COR-L47 (cell line): ENCODE data around the gene COL1A2.

Experiments used
- DNase-seq: peaks from one replicate; lab custom pipeline; 2025; lab: John Stamatoyannopoulos, UW

The COL1A2 gene

DNA sequence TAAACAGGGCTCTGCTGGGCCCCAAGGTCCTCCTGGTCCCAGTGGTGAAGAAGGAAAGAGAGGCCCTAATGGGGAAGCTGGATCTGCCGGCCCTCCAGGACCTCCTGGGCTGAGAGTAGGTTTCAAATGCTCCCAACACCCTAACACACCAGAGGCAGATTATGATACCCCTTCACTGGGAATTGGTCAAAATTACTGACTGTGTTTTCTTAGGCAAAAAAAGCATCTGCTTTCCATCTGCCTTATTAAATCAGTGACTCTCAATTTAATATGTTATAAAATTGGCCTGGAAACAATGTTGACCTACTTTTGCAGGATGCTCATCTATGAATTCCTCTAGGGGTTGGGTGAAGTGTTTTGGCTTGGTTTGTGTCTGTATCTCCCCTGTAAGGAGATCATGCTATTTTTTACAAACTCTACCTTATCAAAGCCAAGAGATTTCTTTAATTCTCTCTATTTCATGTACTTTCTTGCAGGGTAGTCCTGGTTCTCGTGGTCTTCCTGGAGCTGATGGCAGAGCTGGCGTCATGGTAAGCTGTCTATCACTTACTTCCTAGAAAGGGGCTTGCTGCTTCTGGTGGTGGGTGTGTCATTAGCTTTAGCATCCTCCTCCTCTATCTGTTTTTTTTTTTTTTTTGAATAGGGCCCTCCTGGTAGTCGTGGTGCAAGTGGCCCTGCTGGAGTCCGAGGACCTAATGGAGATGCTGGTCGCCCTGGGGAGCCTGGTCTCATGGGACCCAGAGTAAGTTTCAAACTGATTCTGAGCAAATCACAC lies 15.9 kb downstream of the COL1A2 start:
- DNase-seq: no peak

- DNase-seq: no peak
These were observed 16.4 kb downstream of the COL1A2 start for GRCh38 chr7:94411188-94411466.

- no peak for DNase-seq
These were observed 18.1 kb downstream of the COL1A2 start for GRCh38 chr7:94412762-94413322.

DNA sequence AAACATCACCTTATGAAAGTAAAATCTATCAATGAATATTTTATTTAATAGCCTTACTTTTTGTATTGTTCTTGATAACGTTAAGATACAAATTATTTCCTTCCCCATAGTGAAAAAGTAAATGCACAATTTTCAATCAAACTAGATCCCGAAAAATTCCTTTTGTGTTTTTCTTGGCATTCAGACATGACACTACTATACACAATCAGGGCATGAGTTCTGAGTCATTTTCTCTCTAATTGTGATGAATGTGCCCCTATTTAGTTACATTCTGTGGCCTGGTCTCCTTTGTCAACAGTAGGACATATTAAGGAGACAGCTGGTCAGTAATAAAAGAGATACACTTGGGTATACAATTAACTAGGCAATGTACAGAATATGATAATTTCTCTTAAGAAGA lies 19.8 kb downstream of the COL1A2 start:
- peak; percentile 46 for DNase-seq

DNA sequence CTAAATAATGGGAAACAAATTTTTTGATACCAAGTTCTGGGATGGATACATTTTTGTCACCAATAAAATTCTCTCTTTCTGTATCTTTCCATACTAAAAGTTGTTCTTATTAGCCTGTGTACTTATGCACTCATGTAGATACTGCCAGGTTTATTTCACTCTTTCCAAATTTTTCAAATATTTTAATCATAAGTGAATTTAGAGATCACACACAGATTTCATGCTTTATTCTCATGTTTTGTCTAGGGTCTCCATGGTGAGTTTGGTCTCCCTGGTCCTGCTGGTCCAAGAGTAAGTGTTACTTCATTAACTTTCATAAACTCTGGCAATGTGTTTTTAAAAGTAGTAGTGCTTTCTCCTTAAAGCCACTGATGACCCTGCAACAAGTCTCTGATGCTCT lies 20.3 kb downstream of the COL1A2 start:
- no peak for DNase-seq

- DNase-seq: no peak
These were observed 22.6 kb downstream of the COL1A2 start for GRCh38 chr7:94417306-94417705.

GRCh38 chr7:94417901-94418300 lies 23.2 kb downstream of the COL1A2 start:
- DNase-seq: no peak

DNA sequence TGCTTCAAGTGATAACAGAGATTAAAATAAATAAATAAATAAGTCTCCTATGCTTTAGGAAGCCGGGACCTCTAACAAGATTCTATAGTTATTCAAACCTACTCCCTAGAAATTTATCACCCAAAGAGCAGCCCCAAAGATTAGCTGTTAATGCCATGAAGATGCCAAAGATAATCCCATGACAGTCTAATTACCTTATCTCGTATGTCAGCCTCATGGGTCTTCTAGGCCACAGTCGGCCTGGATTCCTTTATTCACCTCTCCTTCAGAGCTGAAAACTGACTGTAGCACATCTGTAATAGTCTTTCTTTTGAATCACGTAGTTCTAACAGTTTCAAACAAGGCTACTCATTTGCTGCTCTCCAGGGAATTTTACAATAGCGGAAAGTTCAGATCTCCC lies 24.2 kb downstream of the COL1A2 start:
- DNase-seq: no peak

DNA sequence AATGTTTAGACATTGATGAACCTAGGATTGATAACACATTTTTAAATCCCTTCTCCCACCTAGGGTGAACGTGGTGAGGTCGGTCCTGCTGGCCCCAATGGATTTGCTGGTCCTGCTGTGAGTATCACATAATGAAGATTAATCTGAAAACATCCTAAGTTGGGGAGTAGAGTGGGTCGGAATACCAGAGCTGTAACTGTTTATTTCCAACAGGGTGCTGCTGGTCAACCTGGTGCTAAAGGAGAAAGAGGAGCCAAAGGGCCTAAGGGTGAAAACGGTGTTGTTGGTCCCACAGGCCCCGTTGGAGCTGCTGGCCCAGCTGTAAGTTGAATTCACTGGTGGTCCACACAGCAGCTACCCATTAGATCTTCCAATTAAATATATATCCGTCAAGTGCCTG lies 25.6 kb downstream of the COL1A2 start:
- DNase-seq: no peak

- DNase-seq: no peak
These were observed 27.0 kb downstream of the COL1A2 start for GRCh38 chr7:94421681-94422080.

DNA sequence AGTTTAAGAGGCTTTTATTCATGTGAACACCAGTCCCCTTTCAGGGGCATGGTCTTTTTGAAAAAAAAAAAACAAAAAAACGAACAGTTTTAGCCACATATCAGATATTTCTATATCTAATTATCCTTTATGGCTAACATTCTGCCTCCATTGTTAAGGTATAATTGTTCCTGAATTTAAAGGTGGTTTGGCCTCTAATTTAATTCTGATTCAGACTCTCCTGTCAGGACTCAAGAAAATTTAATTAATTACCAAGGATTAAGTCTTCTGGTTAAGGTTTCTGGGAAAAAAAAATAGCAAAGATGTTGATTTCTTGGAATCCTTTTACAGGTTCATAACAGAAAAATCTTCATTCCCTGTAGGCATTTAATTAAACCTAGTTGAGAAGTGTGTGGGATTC lies 27.4 kb downstream of the COL1A2 start:
- DNase-seq: no peak

- no peak for DNase-seq
These were observed 28.2 kb downstream of the COL1A2 start for GRCh38 chr7:94422827-94423460.

GRCh38 chr7:94423863-94424735 lies 29.4 kb downstream of the COL1A2 start:
- DNase-seq: no peak

DNA sequence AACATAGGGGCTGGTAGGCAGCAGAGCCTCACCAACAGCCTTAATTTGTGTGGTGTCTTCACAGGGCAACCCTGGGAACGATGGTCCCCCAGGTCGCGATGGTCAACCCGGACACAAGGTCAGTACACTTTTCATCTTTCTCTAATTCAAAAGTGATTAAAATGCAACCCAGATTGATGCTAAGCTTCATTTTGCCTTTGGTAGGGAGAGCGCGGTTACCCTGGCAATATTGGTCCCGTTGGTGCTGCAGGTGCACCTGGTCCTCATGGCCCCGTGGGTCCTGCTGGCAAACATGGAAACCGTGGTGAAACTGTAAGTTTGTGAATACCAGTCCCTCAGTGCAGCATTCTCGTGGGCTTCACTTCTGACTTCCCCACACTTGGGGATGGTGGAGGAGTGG lies 30.9 kb downstream of the COL1A2 start:
- no peak for DNase-seq

DNA sequence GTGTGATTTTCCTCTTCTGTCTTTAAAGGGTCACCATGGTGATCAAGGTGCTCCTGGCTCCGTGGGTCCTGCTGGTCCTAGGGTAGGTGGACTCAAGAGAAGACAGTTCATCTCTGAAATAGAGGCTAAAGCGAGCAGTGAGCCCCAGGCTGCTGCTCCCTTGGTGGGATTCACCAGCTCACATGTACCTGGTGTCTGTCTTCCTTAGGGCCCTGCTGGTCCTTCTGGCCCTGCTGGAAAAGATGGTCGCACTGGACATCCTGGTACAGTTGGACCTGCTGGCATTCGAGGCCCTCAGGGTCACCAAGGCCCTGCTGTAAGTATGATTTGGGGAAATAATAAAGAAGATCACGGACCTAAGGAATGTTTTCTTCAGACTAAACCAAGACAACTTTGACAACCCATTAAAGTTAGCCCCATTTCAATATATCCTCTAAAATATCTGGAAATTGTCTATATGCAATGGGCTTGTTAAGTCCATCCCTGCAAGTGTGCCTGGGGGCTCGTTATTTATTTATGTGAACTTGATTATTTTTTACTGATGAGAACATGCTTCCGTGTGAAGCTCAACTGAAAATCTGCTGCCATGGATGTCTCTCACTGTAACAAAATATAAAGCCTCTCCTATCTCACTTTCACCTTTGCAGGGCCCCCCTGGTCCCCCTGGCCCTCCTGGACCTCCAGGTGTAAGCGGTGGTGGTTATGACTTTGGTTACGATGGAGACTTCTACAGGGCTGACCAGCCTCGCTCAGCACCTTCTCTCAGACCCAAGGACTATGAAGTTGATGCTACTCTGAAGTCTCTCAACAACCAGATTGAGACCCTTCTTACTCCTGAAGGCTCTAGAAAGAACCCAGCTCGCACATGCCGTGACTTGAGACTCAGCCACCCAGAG lies 32.5 kb downstream of the COL1A2 start:
- DNase-seq: no peak

DNA sequence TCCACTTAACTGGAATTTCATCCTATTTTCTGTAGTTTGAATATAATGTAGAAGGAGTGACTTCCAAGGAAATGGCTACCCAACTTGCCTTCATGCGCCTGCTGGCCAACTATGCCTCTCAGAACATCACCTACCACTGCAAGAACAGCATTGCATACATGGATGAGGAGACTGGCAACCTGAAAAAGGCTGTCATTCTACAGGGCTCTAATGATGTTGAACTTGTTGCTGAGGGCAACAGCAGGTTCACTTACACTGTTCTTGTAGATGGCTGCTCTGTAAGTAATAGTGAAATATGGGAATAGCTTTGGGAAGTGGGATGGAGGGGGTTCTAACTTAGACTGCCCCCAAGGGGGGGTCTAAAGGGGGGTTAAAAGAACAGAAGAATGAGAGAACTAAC lies 34.5 kb downstream of the COL1A2 start:
- DNase-seq: no peak

DNA sequence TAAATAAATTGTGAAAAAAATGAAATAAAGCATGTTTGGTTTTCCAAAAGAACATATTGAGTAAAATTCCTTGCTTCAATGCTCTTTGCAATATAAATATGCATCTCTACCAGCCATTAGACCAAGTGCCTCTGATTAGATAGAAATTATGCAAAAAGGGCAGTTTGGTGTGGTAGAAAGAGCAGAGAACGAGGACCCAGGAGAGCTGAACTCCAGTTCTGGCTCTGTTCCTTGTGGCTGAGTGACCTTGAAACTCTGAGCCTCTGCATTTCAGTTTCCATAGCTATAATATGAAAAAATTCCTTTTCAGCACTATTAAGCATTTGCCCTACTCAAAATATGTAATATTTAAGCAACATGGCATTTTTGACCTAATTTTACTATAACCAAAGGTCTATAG lies 36.5 kb downstream of the COL1A2 start:
- DNase-seq: no peak

GRCh38 chr7:94431619-94432280 lies 37.1 kb downstream of the COL1A2 start:
- DNase-seq: no peak

DNA sequence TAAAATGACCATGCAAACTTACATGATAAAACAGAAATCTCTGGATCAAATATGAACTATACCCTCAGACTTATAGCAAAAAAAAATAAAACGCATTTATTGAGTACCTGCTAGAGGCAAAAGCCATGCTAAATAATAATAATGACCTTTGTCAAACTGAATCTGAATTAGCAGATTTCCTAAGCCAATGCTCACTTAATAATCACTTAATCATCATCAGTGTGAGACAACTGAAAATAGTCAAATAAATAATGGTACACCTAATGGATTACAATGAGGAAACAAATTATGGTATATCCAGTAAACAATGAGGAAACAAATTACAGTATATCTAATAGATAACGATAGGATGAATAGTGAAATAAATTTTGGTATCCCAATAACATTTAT lies 37.6 kb downstream of the COL1A2 start:
- no peak for DNase-seq

DNA sequence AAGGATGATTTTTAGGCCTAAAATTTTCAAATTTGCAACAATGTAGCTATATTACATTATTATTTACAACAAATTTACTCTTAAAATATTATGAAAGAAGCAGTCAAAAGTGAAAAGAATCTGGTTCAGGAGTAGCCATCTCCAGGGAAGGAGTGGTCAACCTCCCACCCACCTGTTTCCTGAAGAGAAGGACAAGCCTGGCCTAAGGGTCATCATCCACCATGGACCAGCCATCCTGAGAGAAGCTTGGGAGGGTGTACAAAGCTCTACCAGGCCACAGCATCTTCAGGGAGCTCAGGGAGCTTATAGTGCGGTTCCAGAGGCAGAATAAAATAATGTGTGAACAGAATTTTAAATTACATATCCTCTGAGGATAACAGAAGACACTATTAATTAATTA lies 38.1 kb downstream of the COL1A2 start:
- DNase-seq: no peak

GRCh38 chr7:94433224-94433623 lies 38.5 kb downstream of the COL1A2 start:
- no peak for DNase-seq
